ENCODE data around the gene A3GALT2.

Gene A3GALT2

DNA sequence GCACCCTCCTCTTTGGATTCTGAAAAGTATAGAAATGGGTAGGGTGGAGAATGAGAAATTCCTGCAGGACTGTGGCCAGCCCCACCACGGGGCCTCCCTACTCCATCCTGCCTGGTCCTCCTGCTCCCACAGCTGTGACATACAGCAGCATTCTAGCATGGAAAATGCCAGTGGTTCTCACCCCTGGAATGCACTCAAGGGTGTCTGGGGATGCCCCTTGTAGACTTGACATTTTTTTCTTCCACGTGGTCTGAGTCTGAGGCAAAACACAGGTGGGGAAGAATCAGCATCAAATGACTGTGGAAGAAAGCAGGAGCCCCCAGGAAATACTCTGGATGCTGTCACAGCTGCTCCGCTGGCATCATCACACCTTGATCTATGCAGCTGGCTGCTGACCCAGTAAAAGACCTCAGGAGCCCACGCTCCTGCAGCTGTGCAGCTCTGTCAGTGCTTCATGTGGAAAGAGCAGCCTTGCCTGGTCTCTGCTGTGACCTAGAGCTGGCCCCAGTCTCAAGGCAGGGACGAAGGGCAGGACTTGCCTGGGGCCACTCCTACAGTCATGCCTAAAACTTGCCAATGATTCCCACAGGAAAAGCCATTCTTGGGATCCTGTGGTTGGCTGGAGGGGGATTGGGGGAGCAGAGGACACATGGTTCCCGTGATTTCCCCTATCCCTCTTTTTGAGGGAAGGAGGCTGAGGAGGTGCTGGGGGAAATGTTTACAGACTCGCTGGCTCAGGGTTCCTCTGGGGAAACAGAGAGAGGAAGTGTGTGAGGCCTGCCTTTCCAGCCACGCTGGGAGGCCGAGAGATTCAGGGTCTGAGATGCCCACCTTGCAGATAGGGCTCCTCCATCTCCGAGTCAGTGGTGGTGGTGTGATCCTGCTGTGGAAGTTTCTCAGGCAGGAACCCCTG, 10.8 kb upstream of the A3GALT2 start:
- no peak for DNase-seq (ENCODE audit: low read depth)

DNA sequence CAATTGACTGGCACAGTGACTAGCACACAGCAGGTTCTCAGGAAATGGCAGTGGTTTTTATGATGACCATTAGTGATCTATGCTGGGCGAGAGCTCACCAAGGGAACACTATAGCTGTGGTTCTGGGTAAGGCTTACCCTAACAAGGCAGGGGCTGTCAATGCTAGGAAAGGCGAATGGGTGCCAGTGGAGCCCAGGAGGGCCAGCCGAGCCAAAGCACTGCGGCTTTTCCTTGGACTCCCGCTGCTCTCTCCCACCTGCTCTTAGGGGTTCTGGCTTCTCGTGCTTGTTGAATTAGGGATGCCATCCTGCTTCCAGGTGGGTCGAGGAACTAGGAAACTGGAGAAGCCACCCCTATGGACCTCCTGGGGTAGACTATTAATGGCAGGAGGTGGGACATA, 10.0 kb upstream of the A3GALT2 start:
- no peak for DNase-seq (ENCODE audit: low read depth)

DNA sequence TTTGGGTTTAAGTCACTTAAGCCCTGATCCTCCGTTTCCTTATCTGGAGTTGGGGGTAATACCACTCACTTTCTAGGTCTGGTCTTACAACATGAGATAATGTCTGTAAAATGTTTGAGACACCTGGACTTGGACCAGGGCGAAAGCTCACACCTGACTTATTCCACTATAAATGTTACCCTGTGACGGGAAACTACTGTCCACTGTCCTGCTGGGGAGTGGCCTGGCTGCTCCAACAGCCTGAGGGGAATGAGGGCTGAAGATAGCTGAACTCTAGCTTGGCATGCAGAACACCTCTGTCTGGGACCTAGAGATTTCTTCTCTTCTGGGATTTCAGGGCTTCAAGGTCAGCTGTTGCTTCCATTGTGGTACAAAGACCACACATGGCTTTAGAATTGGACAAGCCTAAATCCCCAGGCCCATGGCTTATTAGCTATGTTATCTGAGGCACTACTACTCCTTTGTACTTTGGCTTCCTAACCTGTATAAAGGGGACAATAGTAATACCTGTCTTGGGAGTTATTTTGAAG, 9.5 kb upstream of the A3GALT2 start:
- DNase-seq (ENCODE audit: low read depth): no peak

DNA sequence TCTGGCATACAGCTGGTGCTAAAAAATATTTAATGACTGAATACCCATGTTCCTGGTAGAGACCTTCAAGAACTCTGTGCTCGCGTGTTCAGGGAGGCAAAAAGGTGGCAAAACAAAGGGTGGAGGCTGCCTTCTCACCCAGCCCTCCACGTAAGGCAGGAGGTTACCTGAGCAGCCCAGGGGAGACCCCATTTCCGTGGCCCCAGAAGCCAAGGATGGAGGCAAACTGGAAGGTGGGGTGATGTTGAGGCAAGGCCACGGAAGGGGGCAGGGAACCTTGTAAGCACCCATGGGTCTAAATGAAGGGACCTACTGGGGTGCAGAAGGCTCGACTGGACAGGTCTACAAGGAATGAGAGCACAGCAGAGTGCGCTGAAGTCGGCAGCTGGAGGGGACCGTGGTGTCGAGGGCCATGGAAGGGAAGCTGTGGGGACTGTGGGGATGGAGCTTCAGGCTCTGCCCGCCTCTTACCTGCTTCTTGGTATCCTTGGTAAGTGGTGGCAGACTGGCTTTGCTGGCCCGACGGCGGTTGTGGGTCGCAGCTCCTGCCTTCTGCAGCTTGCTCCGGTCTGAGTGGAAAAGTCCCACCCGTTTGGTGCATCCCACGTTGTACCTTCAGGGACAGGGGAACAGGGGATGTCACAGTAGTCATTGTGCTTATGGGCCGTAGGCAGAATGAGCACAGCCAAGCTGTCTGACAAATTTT, 8.9 kb upstream of the A3GALT2 start:
- no peak for DNase-seq (ENCODE audit: low read depth)

DNA sequence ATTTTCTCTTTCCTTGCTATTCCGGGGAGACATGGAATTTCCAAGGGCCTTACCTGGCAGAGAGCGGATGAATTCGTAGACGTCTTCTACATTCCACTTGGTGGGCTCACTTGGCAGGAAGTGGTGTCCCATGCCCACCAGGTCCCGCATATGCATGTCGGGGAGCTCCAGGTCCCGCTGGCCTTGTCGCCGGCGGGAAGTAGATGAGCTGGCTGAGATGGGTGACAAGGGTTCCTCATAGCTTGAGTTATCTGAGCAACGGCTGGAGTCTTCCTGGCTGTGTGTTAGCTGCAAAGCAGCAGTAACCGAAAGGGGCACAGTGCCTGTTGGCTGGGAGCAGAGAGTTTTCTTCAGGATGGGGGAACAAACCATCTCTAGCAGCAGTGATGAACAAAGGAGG, 7.9 kb upstream of the A3GALT2 start:
- DNase-seq (ENCODE audit: low read depth): no peak

DNA sequence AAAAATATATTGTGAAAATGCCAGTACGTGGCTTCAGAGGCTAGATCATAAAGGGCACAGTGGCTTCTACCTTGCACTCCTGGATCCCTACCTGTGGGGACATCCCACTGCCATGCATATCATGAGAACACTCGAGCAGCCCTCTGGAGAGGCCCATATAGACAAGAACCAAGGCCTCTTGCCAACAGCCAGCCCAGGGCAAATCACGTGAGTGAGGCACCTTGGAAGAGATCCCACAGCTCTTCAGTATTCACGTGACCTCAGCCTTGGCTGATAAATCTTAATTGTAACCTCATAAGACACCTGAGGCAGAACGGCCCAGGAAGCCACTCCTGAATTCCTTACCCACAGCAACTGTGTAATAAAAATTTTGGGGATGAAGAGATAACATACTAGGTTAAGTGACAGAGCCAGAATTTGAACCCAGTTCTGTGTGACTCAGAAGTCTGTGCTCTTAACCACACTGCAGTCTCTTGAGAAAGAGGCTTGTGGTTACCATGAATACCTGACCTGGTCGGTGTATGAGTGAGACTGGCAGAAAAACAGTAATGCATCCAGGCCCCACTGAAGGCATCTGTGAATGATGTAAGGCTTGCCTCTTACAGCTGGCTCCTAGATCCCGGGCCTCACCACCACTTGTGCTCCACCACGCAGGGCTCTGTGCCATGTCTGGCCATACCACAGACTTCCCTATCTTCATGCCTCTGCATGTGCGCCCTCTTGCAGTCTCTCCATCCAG, 6.9 kb upstream of the A3GALT2 start:
- no peak for DNase-seq (ENCODE audit: low read depth)

DNA sequence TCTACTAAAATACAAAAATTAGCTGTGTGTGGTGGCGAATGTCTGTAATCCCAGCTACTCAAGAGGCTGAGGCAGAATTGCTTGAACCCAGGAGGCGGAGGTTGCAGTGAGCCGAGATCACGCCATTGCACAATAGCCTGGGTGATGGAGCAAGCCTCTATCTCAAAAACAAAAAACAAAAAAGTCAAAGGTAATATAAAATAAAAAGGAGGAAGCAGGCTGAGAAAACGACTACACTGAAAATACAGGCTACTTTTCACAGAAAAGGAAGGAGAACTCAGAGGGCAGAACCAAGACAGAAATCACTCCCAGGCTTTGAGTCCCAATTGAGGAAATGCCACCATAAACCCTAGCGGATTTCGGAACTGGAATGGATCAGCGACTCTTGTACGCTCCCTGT, 5.9 kb upstream of the A3GALT2 start:
- DNase-seq (ENCODE audit: low read depth): no peak

DNA sequence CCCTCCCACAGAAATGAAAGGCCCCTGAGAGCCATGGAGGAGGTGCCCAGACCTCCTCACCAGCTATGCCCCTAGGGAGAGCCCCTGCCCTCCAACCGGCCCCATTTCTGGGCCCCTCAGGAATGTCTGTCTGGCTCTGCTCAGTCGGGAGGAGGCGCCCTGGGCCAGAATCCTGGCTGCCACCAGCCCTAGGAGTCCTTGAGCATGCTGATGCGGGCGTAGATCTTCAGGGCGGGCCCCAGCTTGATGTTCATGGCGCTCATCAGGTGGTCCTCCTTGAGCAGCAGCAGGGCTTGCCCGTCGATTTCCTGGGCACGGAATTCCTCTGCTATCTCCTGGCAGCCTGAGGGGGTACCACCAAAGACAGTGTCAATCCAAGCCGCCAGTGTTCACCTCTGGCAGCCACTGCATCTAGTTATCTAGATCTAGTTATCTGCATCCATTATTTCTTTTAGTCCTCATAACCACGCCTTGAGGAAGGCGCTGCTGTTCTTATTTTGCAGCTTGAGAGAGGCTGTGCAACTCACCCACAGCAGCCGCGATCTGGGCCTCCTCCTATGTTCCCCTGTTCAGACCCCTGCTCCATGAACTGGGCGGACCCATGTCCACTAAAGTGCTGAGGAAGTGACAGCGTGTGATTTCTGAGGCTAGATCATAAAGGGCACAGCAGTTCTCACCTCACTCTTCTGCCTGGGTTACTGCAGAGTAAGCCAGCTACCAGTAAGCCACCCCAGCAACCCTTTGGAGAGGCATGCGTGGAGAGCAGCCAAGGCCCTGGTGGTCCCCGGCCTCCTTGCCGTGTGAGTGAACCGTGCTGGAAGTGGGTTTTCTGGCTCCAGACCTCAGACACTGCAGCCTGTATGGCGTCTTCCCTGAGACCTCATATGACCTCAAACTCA, 4.0 kb upstream of the A3GALT2 start:
- DNase-seq (ENCODE audit: low read depth): no peak

DNA sequence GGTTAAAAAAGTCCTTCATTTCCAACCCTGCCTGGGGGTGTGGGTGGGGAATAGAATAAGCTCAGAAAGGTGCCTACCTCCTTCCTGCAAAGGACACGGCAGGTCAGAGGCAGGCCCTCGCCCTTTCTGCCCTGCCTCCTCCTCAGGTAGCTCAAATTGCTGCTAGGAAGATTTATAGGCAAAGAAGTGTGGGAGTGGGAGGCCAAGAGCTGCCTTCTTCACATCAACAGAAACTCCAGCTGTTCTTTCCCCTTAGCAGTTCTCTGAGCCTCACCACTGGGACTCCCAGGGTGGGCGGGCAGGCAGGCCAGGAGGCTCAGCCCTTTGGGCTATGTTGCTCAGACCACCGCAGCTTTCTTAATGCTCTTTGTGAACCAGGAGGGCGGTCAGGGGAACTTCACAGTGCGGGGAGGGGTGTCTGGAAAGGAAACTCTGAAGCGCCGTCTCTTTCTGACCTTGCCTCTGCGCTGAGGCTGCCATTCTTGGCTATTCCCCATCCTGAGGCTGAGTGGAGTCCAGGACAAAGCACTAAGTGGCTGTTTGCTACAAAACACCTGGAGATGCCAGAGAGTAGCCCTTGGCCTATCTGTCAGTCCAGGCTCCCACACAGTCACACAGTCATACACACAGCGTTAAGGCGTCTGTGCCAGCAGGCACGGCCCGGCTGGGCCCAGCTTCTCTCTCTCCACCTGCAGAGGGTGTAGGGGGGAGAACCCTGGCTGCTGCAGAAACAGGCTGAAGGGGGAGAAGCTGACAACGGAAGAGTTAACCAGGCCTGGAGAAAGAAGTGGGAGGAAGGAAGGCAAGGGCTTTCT, 3.0 kb upstream of the A3GALT2 start:
- no peak for DNase-seq (ENCODE audit: low read depth)

DNA sequence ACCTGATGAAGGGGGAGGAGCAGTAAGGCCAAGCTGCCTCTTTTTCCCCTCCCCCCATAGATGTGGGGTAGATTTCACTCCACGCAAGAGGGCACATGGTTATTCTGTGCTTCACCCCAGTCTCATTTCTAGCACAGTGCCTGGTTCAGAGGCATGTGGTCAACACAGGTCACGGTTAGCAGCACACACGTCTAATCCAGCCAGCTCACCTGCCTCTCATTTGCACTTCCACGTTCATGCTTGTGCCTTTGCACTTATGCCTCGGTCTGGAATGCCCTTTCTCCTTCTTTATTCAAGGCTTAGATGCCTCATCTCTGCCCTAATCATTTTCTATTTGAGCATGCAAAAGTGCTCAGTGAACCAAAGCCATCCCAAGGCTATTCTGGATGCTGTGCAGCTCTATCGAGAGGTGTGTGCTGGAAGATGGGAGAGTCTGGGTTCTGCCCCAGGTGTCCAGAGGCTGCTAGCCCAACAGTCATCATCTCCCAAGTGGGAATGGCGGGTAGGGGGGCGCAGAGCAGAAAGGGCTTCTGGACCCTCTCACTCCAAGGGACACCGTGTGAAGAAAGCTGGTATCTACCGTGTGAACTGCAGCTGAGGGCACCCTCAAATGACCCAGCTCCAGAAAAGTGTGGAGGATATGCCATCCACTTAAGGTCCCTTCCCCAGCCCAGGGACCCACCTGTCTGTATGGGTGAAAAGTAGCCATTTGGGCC, 2.1 kb upstream of the A3GALT2 start:
- DNase-seq (ENCODE audit: low read depth): no peak

DNA sequence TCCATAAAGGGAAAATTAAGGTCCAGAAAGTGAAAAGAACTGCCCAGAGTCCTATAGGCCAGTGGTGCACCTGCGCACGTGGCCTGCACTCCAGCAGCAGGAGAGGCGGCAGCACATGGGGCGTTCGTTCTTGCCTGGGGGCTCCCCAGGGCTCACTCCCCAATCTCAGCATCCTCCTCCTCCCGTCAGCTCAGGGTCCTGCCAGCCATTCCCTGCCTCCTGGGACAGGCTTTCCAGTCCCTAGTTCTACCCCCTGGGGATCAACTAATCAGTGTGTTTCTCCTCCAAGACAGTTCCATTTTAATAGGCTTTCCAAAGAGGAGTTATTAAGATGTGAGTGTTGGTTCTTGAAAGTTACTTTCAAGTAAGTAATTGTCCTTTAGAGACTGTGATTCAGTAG, 1.2 kb upstream of the A3GALT2 start:
- no peak for DNase-seq (ENCODE audit: low read depth)

DNA sequence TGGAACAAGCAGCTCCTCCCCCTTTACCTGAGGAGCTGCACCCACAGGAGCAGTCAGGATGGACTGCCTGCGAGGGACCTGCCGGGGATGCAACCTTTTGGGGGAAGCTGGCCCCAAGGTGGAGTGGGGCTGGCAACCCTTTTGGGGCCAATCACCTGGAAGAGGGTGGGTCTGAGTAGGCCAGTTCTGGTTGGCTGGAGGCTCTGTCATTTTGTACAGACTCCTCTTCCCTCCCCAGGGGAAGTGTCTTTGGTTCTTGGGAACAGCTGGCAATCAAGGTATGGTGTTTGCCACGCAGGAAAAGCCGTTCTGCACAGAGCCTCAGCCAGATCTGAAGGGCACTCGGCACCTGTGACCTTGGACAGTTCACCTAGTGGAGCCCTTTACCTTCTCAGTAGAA, 280 bp upstream of the A3GALT2 start:
- DNase-seq (ENCODE audit: low read depth): no peak

DNA sequence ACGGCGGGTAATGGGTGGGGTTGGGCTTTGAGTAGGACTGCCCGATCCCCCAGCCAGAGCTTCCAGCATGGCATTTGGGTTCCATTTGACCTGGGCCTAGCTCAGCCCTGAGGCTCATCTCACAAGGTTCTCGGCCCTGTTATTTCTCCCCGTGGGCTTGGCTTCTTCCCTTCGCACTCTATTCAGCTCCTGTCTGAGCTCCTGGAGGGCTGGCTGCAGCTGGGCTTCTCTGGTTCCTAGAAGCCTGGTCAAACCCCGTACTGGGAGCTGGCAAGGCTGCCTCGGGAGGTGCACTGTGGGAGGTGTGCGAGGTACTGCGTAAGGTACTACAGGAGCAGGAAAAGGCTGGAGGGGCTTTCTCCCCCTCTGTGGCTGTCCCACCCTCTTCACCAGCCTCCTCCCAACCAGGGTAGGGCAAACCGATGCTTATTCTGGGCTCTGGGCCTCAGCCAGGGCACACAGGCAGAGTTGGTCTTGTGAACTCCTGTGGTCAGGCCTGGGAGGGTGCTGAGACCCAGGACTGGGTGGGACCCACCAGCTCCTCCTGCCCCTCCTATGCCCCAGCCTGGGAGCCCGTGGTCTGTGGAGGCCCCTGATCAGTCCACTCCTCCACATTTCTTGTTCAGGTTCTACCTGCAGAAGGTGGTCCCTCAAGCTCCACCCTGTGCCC, 814 bp downstream of the A3GALT2 start:
- no peak for DNase-seq (ENCODE audit: low read depth)

DNA sequence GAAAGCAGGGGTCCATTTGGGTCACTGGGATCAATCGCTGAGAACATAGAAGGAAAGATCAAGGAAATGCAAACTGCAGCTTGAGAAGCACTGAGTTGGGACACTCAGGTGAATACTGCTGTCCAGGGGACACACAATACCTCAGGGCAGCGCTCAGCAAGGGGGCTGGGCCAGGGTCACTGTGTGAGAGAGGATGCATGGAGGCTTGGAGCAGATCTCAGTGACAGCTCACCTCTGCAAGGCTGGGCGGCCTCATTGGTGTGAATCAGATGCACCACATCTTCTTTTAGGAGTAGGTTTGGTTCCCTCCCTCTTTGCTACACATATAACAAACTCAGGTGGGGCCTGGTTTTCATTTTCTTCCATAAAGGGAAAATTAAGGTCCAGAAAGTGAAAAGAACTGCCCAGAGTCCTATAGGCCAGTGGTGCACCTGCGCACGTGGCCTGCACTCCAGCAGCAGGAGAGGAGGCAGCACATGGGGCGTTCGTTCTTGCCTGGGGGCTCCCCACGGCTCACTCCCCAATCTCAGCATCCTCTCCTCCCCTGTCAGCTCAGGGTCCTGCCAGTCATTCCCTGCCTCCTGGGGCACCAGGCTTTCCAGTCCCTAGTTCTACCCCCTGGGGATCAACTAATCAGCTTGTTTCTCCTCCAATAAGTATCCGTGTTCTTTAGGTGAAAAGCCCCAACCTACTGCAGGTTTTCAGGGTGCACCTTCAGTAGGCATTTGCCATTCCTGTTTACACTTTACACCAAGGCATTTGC, 1.5 kb downstream of the A3GALT2 start:
- no peak for DNase-seq (ENCODE audit: low read depth)

DNA sequence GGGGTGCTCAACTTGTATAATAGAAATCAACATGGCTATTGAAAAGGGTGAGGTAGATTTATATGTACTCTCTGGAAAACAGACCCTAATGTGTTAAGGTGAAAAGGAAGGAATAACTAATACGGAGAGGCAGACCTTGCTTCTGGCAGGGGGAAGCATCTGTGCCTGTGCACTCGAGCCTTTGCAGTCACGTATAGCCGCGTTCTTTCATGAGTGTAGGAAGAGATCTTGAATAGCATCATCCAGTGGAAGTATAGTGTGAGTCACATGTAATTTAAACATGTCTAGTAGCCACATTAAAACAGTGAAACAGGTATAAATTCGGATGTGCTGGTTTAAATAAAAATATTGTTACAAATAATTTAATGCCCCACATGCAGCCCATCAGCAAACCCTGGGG, 3.0 kb downstream of the A3GALT2 start:
- no peak for DNase-seq (ENCODE audit: low read depth)

DNA sequence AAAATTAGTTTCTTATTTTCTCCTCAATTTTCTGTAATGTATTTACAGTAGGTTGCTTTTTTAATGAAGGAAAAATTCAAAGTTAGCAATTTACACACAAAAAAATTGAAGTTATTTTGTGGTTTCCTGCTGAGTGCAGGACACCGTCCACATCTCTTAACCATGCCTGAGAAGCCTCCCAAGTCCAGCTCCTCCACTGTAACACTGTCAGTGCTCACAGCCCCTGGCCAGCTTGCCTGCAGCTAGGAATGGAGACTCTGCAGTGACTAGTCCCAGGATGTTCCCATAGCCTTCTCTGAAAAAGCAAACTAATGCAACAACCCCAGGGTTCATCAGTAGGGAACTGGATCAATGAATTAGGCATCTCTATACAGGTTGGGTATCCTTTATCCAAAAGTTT, 3.5 kb downstream of the A3GALT2 start:
- no peak for DNase-seq (ENCODE audit: low read depth)

DNA sequence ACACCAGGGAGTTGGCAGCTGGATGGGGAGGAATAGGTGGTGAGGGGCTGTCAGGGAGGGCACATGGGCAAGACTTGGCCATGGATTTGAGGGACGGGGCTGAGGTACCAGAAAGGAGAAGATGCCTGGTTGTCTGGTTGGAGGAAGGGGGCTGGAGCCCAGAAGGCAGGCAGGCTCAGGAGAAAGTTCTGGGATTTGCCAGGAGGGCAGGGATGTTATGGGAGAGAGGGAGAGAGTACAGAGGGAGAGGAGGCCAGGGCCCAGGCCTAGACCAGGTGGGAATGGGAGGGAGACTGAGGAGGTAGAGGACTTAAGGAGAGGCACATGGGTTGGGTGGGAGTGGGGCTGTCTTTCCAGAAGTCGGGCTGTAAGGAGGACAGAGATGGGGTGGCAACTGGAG, 4.3 kb downstream of the A3GALT2 start:
- DNase-seq (ENCODE audit: low read depth): no peak

DNA sequence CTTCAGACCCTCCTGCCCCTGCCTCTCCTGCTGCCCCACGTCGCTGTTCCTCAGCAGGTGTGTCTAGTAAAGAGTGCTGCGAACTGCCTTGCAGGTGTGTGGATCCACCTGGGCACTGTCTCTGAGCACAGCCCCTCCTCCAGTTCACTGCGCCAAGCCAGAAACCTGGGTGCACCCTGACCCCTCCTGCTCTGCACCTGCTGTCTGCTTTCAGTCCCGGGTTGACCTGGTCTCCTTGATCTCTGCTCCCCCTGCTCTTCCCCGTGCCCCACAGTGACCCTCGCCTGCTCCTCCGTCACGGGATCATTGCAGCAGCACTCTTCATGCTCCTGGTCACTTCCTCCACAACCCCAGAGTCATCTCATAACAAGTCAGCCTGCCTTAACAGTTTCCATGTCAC, 6.5 kb downstream of the A3GALT2 start:
- no peak for DNase-seq (ENCODE audit: low read depth)

DNA sequence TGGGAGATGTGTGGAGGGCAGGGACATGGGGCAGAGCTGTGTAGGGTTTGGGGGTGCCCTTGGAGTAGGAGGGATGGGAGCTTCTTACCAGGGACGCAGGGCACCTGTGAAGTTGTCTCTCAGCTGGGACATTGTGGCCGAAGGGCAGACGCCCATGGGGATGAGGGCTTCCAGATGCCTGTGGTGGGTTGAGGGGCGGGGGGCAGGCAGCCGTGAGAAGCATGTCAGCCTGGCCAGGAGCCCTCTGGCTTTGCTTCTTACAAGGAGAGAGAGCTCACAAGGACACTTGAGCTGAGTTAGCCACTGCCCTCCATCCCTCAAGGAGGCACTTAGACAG, 8.5 kb downstream of the A3GALT2 start:
- DNase-seq (ENCODE audit: low read depth): no peak

All from CMK (cell line).